Measurements from ENCODE around the gene HELZ. TPM values are rescaled to one million over a fixed set of nuclear protein-coding genes. Genes with fewer than 3 reads are reported as not detected.

HELZ gene
- total and polyA plus RNA-seq, 2 of the 8 experiments (the other 6 are each of a cell fraction or from before 2014, with no cell fraction given) = 10.0 to 48.7 TPM

DNA sequence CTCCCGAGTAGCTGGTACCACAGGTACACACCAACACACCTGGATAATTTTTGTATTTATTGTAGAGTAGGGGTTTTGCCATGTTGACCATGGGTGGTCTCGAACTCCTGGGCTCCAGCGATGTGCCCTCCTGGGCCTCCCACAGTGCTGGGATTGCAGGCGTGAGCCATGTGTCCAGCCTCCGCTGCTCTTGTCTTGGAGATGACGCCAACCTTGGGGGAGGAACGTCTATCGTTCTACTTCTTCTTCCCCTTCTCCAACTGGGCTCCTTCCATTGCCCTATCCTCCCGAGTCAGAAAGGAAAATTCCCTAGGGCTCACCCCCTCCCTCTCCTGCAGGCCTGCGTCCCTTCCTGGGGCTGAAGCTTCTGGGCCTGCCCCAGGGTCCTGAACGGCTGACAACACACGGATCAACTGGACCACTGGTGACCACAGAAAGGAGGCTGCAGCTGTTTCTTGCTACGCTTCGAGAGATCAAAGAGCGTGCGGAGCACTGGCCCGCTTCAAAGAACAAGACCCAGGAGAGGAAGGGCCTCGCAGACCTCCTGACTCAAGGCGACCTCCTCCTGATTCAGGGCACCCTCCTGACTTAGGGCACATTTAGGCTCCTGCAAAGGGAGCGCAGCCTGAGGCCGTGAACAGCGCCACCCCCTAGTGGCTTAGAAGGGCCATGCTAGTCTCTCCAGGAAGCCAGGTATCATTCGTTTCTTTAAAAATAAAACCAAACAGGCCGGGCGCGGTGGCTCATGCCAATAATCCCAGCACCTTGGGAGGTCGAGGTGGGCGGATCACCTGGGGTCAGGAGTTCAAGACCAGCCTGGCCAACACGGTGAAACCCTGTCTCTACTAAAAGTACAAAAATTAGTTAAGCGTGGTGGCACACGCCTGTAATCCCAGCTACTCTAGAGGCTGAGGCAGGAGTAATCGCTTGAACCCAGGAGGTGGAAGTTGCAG, 48.5 kb upstream of the HELZ start:
- no peak overlapping the region for H3K4ac ChIP-seq (replicated peaks; ENCODE audit: insufficient read length, low read depth, low read length)
- no peak overlapping the region for H2BK20ac ChIP-seq (ENCODE audit: low read length)
- H4K5ac ChIP-seq (ENCODE audit: insufficient read length, low read depth, low read length) = no peak overlapping the region
- H3K4me3 ChIP-seq (ENCODE audit: extremely low read depth in 1 of 4, insufficient read depth in 2 of 4, low read depth in 3 of 4, low read length in 4 of 4) = no peak overlapping the region
- no peak overlapping the region for H3K56ac ChIP-seq (replicated peaks; ENCODE audit: insufficient read length, low read depth, low read length)
- no peaks in the 10 kb centered on the region for H3K23me2 ChIP-seq (ENCODE audit: low read depth, low read length)
- 76% methylated on average over 32 of the region's 32 CpGs; no CpG with 5 or more reads in 1 of the 2 experiments for WGBS, 2 experiments (ENCODE audit: extremely low coverage in 1 of 2, insufficient coverage in 1 of 2, insufficient read length in 1 of 2, insufficient replicate concordance in 2 of 2, low coverage in 1 of 2, low lambda C conversion rate in 2 of 2, missing lambda C conversion rate in 1 of 2)
- 0 out of 2 replicates have a peak overlapping the region, but pooled peaks have one; percentile 68 for H2AFZ ChIP-seq (ENCODE audit: low read length)
- no peaks in the 10 kb centered on the region for H3K9me3 ChIP-seq (ENCODE audit: insufficient read depth in 2 of 2, low read depth in 1 of 2, low read length in 1 of 2)
- H3K27ac ChIP-seq (ENCODE audit: low read depth, low read length) = no peak overlapping the region
- no peaks in the 10 kb centered on the region for H3K27me3 ChIP-seq (replicated peaks in 1 of 4; ENCODE audit: control insufficient read depth in 3 of 4, extremely low read depth in 1 of 4, insufficient read depth in 3 of 4, low read length in 3 of 4)
- no peak overlapping the region for H2BK120ac ChIP-seq (replicated peaks; ENCODE audit: low read depth, low read length)
- H2BK12ac ChIP-seq (ENCODE audit: low read depth, low read length) = no peak overlapping the region
- no peak overlapping the region for H3K4me2 ChIP-seq (ENCODE audit: insufficient read depth in 1 of 2, low read depth in 2 of 2, low read length in 2 of 2)
- POLR2A ChIA-PET (ENCODE audit: partially characterized antibody) = interaction anchor here (0.9 kb wide), 1 partner anchor 72 kb away, joined by 3 read pairs; no protein-coding TSS in a partner anchor
- H2BK15ac ChIP-seq (ENCODE audit: low read length) = no peak overlapping the region
- CTCF ChIA-PET (ENCODE audit: partially characterized antibody) = interaction anchor here (0.6 to 23.4 kb wide), 20 partner anchors 9 to 1439 kb away, joined by 3 to 253 read pairs (median 4); partner anchors contain the start of gene HELZ
- H3K36me3 ChIP-seq (ENCODE audit: control insufficient read depth in 2 of 4, insufficient read depth in 4 of 4, low read length in 3 of 4) = no peaks in the 10 kb centered on the region
- no peaks in the 10 kb centered on the region for H4K20me1 ChIP-seq (replicated peaks in 1 of 2; ENCODE audit: control insufficient read depth in 1 of 2, insufficient read depth in 2 of 2, low read length in 2 of 2)
- no peaks in the 10 kb centered on the region for H3K79me2 ChIP-seq (ENCODE audit: control insufficient read depth in 1 of 2, insufficient read depth in 2 of 2, low read length in 2 of 2)
- peak; percentile 57 to 79 for DNase-seq (ENCODE audit: low read depth in 1 of 2, low spot score in 2 of 2)
- peak; percentile 78 for FAIRE-seq
- H3K18ac ChIP-seq (ENCODE audit: extremely low read depth, low read length) = no peak overlapping the region
- no peak overlapping the region for H3K9ac ChIP-seq (replicated peaks in 1 of 4; ENCODE audit: extremely low read depth in 1 of 4, low read depth in 3 of 4, low read length in 3 of 4)
- no peak overlapping the region for H4K91ac ChIP-seq (replicated peaks; ENCODE audit: insufficient read length, low read length)
- H2BK5ac ChIP-seq (ENCODE audit: low read depth, low read length) = no peak overlapping the region
- H2AK5ac ChIP-seq (ENCODE audit: low read depth, low read length) = no peak overlapping the region
- H3K79me1 ChIP-seq (ENCODE audit: low read depth, low read length) = no peaks in the 10 kb centered on the region
- peaks cover 0 to 7% (median 0%) of the 10 kb centered on the region in 4 experiments; a peak in 1 of 7 replicates for H3K4me1 ChIP-seq (replicated peaks in 1 of 4; ENCODE audit: control insufficient read depth in 3 of 4, insufficient read depth in 4 of 4, low read length in 3 of 4)
- no peak overlapping the region for H3K14ac ChIP-seq (ENCODE audit: insufficient read length)
- H3K23ac ChIP-seq (ENCODE audit: insufficient read length) = no peak overlapping the region
- H4K8ac ChIP-seq (ENCODE audit: extremely low read depth, insufficient read depth, low read length) = peak overlapping the region; percentile 45; the same call in 1 of the 2 replicates
- TF ChIP-seq EGR1 (IDR thresholded peaks at IDR 0.05; ENCODE audit: borderline replicate concordance, low read depth, low read length) = 0 out of 2 replicates have a peak, but pooled peaks have one; percentile 34
- TF ChIP-seq RFX5 (IDR thresholded peaks at IDR 0.05; ENCODE audit: borderline replicate concordance, low read depth, low read length) = no peak
- TF ChIP-seq, protein P1, sequence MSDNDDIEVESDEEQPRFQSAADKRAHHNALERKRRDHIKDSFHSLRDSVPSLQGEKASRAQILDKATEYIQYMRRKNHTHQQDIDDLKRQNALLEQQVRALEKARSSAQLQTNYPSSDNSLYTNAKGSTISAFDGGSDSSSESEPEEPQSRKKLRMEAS (IDR thresholded peaks at IDR 0.05) = peak; percentile 39; the same call in 1 of the 2 replicates
- TF ChIP-seq TAF7 (optimal IDR thresholded peaks at IDR 0.05; ENCODE audit: borderline replicate concordance, low read depth, low read length) = no peak
- no peak for TF ChIP-seq GABPA (IDR thresholded peaks at IDR 0.05; ENCODE audit: borderline replicate concordance, insufficient read depth, low read length)
- TF ChIP-seq RAD21 (IDR thresholded peaks at IDR 0.05 in 1 of 2, conservative IDR thresholded peaks at IDR 0.05 in 1 of 2; ENCODE audit: low read depth in 2 of 2, low read length in 2 of 2) = peak; percentile 73 to 81
- TF ChIP-seq, protein P2, sequence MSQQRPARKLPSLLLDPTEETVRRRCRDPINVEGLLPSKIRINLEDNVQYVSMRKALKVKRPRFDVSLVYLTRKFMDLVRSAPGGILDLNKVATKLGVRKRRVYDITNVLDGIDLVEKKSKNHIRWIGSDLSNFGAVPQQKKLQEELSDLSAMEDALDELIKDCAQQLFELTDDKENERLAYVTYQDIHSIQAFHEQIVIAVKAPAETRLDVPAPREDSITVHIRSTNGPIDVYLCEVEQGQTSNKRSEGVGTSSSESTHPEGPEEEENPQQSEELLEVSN (IDR thresholded peaks at IDR 0.05) = 0 out of 2 replicates have a peak, but pooled peaks have one; percentile 16
- TF ChIP-seq HDAC6 (IDR thresholded peaks at IDR 0.05; ENCODE audit: low read depth, low read length) = no peak
- no peak for TF ChIP-seq TAF1 (IDR thresholded peaks at IDR 0.05; ENCODE audit: low read depth, low read length)
